LNCAP (cell line): ENCODE measurements around the gene HCRTR2.

Source experiments
- TF ChIP-seq, protein P1 (sequence below): fragments of 450-650 bp; IDR thresholded peaks from 2 replicates; pipeline ENCODE4 v1.5.1; 2017; ENCODE audit warnings: mild to moderate bottlenecking

The HCRTR2 gene

DNA sequence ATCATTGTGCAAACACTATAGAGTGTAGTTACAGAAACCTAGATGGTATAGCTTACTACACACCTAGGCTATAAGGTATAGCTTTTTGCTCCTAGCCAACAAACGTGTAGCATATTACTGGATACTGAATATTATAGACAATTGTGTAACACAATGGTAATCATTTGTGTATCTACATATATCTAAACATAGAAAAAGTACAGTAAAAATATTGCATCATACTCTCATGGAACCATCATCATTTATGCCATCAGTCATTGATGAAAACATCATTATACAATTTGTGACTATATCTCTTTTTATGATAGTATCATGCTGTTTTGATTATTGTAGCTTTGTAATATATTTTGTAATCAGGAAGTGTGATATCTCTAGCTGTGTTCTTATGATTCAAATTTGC, 21.0 kb upstream of the HCRTR2 start:
- TF ChIP-seq, protein P1, sequence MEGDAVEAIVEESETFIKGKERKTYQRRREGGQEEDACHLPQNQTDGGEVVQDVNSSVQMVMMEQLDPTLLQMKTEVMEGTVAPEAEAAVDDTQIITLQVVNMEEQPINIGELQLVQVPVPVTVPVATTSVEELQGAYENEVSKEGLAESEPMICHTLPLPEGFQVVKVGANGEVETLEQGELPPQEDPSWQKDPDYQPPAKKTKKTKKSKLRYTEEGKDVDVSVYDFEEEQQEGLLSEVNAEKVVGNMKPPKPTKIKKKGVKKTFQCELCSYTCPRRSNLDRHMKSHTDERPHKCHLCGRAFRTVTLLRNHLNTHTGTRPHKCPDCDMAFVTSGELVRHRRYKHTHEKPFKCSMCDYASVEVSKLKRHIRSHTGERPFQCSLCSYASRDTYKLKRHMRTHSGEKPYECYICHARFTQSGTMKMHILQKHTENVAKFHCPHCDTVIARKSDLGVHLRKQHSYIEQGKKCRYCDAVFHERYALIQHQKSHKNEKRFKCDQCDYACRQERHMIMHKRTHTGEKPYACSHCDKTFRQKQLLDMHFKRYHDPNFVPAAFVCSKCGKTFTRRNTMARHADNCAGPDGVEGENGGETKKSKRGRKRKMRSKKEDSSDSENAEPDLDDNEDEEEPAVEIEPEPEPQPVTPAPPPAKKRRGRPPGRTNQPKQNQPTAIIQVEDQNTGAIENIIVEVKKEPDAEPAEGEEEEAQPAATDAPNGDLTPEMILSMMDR = no peak

DNA sequence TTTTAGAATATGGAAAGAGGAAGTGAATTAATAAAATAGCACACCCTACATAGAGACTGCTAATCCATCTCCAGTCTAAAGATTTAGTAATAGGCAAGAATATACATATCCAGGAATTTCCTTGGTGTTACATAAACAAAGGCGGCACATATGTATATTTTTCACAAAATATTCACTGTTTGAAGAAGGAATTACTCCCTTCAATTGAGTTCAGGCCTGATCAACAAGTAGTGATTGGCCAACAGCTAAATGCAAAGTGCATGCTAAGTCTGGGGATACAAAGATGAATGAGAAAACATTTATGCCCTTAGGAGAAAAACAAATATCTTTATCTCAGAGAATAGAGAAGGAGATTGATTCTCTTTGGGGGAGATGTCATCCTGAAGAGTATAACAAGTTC, 6.5 kb upstream of the HCRTR2 start:
- TF ChIP-seq, protein P1 = no peak

DNA sequence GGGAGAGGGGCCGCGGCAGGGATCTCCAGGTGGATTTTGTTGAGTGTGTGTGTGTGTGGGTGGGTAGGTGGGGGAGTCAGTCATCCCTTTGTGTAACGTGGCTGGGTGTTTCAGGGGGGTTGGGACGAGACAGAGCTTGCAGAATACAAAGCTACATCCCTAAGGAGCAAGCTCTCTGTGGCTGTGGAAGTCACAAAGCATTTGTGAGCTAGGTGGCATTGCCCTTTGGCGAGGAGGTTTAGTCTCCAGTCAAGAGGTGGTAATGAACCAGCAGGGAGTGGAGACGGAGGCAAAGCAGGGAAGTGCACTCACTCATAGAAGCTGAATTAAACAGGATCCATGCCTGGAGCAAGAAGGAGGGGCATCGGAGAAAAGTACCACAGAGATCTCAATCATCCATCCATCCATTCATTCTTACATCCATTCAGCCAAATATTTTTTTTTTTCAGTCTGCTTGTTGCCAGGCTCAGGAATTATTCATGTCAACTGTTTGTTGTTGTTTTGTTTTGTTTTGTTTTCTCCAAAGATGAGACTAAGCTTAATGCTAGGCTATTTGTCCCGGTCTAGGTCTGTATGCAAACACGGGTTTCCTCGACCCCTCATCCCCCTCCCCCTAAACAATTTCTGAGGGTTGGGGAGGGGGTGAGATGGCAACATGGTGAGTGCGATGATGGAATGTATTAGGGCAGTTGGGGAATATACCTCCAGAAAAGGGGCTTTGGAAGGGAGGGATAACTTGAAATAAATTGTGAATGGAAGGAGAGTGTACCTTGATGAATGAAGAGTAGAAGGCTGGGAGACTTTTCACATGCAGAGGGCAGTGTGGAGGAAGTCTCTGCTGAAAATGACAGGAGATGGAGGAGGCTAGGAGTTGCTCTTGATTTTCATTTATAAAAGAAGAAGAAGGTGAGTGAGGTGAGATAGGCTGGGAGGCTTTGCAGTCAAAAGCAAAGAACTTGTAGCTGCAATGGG, 1.0 kb downstream of the HCRTR2 start:
- TF ChIP-seq, protein P1 = no peak

DNA sequence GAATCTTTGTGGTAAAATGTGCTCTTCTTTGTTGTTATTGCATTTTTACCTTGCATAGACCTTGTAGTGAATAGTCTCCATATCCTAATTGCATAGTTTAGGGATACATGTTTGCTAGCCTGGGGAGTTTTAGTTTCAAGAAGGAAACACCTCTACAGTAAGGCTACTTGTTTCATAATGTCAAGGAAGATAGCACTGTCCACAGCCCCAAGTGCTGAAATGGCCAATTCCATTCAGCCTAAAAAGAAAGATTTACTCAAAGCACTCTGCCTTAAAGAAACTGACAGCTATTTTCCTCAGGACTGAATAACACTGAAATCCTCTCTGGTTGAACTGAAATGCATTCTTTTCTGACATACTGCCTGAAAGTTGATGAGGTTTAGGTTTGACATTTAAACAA, 2.6 kb downstream of the HCRTR2 start:
- TF ChIP-seq, protein P1 = no peak

DNA sequence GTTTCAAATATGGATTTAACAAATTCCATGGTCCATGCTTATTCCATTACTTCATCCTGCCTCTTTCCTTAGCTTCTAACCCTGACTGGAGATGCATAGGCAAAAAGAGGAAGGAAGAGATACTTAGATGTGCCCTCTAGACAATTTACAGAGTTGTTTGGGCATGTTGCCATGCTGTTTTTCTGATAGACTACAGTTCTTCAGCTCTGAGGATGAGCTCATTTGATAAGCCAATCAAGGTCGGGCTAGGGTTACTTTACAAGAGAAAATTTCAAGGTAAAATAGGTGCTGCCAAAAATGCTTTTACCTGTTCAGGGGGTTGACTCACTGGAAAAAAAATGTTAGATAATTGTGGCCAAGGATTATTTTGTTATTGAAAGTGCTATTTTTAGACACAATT, 5.9 kb downstream of the HCRTR2 start:
- TF ChIP-seq, protein P1 = no peak

DNA sequence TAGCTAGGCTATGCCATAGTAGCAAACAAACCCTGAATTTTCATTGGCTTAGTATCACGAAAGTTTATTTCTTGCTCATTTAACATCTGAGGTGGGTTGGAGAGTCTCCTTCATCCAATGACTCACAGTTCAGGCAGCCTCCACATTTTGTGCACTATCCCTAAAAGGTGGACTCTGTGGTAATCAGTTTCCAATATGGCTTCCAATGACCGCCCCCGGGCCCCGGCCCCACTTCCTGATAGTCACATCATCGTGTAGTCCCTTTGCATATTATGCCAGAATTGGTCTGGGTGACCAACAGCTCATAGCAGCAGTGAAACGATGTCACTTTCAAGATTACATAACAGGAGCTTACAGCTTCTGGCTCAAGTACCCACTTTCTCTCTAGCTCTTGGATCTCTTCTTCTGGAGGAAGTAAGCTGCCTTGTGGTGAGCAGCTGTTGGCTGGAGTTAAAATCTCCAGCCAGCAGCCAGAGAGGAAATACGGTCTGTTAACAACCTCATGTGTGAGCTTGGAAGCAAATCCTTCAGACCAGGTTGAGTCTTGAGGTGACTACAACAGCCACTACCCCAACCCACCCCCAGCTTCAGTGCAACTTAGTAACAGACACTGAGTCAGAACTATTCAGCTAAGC, 7.8 kb downstream of the HCRTR2 start:
- TF ChIP-seq, protein P1 = no peak

DNA sequence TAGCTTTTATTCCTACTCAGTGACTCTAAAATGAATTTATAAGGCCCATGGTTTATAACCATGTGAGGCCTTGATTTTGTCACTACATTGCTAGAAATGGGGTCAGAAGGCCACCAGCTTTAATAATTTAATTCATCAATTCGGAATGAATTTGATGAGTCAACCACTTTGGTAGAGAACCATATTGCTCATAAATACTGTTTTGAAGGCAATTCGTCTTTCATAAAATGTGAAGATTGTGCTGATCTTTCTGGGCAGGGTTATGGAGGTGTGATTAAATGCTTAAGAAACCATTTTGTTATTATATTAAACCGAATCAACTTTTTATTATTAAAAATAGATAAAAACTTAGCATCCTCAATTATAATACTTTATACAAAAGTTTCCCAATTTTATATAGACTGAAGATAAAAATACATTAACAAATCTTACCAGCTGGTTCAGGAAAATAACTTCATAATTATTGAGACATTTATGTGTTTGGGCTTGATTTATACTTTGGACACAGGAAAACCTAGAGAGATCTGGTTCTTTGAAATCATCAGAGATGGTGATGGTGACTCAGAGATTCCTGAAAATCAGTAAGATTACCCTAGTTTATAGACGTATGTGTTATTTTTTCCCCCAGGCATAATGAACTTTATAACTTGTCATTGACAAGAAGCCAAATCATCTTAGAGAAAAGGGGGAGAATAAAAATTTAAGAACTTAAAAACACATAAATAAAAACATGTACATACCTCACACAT, 10.6 kb downstream of the HCRTR2 start:
- TF ChIP-seq, protein P1 = no peak
